ENCODE data around the gene ESRRB.

DNA sequence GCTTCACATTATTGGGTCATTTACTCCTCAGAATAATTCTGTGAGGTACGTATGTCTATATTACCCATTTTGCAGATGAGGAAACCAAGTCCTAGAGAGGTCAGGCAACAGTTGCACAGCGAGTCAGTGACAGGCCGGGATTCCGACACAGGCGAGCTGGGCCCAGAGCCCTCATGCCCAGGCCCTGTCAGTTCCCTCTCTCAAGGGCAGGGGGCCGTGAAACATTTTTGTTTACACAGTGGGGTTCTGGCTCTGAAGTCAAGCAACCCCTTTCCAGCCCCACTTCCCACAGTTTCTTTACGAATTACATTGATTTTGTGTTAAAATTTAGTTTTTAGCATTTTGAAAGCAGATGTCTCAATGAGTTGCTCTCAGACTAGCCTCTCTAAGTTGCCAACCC is 46.7 kb downstream of the ESRRB start:
- TF ChIP-seq, protein P1, sequence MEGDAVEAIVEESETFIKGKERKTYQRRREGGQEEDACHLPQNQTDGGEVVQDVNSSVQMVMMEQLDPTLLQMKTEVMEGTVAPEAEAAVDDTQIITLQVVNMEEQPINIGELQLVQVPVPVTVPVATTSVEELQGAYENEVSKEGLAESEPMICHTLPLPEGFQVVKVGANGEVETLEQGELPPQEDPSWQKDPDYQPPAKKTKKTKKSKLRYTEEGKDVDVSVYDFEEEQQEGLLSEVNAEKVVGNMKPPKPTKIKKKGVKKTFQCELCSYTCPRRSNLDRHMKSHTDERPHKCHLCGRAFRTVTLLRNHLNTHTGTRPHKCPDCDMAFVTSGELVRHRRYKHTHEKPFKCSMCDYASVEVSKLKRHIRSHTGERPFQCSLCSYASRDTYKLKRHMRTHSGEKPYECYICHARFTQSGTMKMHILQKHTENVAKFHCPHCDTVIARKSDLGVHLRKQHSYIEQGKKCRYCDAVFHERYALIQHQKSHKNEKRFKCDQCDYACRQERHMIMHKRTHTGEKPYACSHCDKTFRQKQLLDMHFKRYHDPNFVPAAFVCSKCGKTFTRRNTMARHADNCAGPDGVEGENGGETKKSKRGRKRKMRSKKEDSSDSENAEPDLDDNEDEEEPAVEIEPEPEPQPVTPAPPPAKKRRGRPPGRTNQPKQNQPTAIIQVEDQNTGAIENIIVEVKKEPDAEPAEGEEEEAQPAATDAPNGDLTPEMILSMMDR (IDR thresholded peaks at IDR 0.05), result no peak
- TF ChIP-seq POLR2AphosphoS5 (IDR thresholded peaks at IDR 0.05), result no peak

All from gastroesophageal sphincter (tissue), 3 donors.